ENCODE data around the gene PDLIM4.

DNA sequence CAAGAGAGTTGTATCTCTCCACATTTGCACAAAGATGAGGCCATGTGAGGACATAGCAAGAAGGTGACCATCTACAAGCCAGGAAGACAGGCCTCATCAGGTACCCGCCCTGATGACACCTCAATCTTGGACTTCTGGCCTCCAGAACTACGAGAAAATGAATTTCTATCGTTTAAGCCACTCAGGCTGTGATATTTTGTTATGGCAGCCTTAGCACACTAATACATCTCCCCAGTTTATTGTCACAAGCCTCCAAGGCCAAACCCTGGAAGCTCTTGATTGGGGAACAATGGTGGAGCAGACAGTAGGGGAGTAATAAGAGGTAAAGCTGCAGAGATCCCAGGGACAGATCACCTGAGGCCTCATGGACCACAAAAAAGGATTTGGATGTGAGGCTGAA lies 22.2 kb upstream of the PDLIM4 start:
- TF ChIP-seq LEF1 (IDR thresholded peaks at IDR 0.05; ENCODE audit: borderline replicate concordance): no peak
- TF ChIP-seq HDGF (IDR thresholded peaks at IDR 0.05; ENCODE audit: borderline replicate concordance): no peak
- TF ChIP-seq BHLHE40 (IDR thresholded peaks at IDR 0.05; ENCODE audit: borderline replicate concordance): no peak
- no peak for TF ChIP-seq ELF4 (IDR thresholded peaks at IDR 0.05)
- no peak for TF ChIP-seq FOXA1 (IDR thresholded peaks at IDR 0.05)
- TF ChIP-seq, protein P1, sequence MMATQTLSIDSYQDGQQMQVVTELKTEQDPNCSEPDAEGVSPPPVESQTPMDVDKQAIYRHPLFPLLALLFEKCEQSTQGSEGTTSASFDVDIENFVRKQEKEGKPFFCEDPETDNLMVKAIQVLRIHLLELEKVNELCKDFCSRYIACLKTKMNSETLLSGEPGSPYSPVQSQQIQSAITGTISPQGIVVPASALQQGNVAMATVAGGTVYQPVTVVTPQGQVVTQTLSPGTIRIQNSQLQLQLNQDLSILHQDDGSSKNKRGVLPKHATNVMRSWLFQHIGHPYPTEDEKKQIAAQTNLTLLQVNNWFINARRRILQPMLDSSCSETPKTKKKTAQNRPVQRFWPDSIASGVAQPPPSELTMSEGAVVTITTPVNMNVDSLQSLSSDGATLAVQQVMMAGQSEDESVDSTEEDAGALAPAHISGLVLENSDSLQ (IDR thresholded peaks at IDR 0.05): no peak
- no peak for TF ChIP-seq FOXK2 (IDR thresholded peaks at IDR 0.05)
- no peak for TF ChIP-seq SUZ12 (IDR thresholded peaks at IDR 0.05)
- no peak for TF ChIP-seq FOXM1 (IDR thresholded peaks at IDR 0.05; ENCODE audit: borderline replicate concordance)
- no peak for TF ChIP-seq TARDBP (IDR thresholded peaks at IDR 0.05)
- no peak for TF ChIP-seq SP1 (IDR thresholded peaks at IDR 0.05)
- no peak for TF ChIP-seq ZNF384 (IDR thresholded peaks at IDR 0.05)
- no peak for TF ChIP-seq ARNT (IDR thresholded peaks at IDR 0.05)

Data from HEK293T (cell line).